SU-DHL-6 (cell line): ENCODE measurements around the gene ARL13B.

Source experiments
- EZH2phosphoT487 ChIP-seq: fragments of 200-600 bp; sonication (generic), shearing (Covaris generic); conservative IDR thresholded peaks from 2 replicates; pipeline ENCODE4 v1.6.1; 2018; ENCODE audit warnings: mild to moderate bottlenecking, antibody characterized with exemption, low read length, moderate library complexity, mixed read lengths
- TF ChIP-seq, protein P1 (sequence below): fragments of 200-600 bp; sonication (generic); IDR thresholded peaks from one replicate; pipeline ENCODE4 v1.5.1; 2017; ENCODE audit warnings: antibody characterized with exemption, mild to moderate bottlenecking, low read length, moderate library complexity; ENCODE audit not compliant: insufficient read depth, poor library complexity, severe bottlenecking

GRCh38 chr3:94076055-94076454 lies 96.1 kb downstream of the ARL13B start:
- TF ChIP-seq, protein P1, sequence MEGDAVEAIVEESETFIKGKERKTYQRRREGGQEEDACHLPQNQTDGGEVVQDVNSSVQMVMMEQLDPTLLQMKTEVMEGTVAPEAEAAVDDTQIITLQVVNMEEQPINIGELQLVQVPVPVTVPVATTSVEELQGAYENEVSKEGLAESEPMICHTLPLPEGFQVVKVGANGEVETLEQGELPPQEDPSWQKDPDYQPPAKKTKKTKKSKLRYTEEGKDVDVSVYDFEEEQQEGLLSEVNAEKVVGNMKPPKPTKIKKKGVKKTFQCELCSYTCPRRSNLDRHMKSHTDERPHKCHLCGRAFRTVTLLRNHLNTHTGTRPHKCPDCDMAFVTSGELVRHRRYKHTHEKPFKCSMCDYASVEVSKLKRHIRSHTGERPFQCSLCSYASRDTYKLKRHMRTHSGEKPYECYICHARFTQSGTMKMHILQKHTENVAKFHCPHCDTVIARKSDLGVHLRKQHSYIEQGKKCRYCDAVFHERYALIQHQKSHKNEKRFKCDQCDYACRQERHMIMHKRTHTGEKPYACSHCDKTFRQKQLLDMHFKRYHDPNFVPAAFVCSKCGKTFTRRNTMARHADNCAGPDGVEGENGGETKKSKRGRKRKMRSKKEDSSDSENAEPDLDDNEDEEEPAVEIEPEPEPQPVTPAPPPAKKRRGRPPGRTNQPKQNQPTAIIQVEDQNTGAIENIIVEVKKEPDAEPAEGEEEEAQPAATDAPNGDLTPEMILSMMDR, result no peak
- no peak for TF ChIP-seq EZH2phosphoT487
